Liver (tissue), 9 donors: ENCODE data around the gene DDX1. TPM values are rescaled to one million over a fixed set of nuclear protein-coding genes. Genes with fewer than 3 reads are reported as not detected.

Experiments
- DNase-seq: peaks from one replicate; pipeline ENCODE4 v3.0.0-alpha.2; 2017; ENCODE audit warnings: low spot score
- H3K27ac ChIP-seq, 2 donors: one replicate each; pipeline ENCODE4 v1.7.0; 2013; ENCODE audit warnings: inconsistent platforms in 2 of 2, low read length in 2 of 2, control low read depth in 1 of 2, low read depth in 1 of 2, mild to moderate bottlenecking in 1 of 2
- H3K27me3 ChIP-seq, 4 donors: one replicate each; pipeline versions ENCODE4 v1.6.1 to v1.7.0; 2013; ENCODE audit warnings: low read length in 3 of 4, inconsistent platforms in 1 of 4, mild to moderate bottlenecking in 1 of 4, moderate library complexity in 1 of 4; ENCODE audit not compliant: control insufficient read depth in 4 of 4, insufficient read depth in 4 of 4
- H3K36me3 ChIP-seq, 4 donors: one replicate each; pipeline versions ENCODE4 v1.6.1 to v1.7.0; 2013; ENCODE audit warnings: low read length in 3 of 4, mild to moderate bottlenecking in 3 of 4, low read depth in 1 of 4, moderate library complexity in 1 of 4; ENCODE audit not compliant: control insufficient read depth in 4 of 4, insufficient read depth in 3 of 4
- H3K4me1 ChIP-seq, 4 donors: one replicate each; pipeline versions ENCODE4 v1.6.1 to v1.7.0; 2013; ENCODE audit warnings: low read length in 3 of 4, mild to moderate bottlenecking in 3 of 4, moderate library complexity in 1 of 4; ENCODE audit not compliant: control insufficient read depth in 4 of 4, insufficient read depth in 4 of 4
- H3K4me3 ChIP-seq, 3 donors: one replicate each; pipeline versions ENCODE4 v1.6.1 to v1.7.0; 2013; ENCODE audit warnings: low read length in 3 of 3, control low read depth in 1 of 3, low read depth in 1 of 3, mild to moderate bottlenecking in 1 of 3
- H3K9ac ChIP-seq, 2 donors: one replicate each; pipeline ENCODE4 v1.7.0; 2013; ENCODE audit warnings: low read length in 2 of 2, mild to moderate bottlenecking in 2 of 2, moderate library complexity in 2 of 2, control low read depth in 1 of 2, low read depth in 1 of 2
- H3K9me3 ChIP-seq, 4 donors: one replicate each; pipeline versions ENCODE4 v1.6.1 to v1.7.0; 2013; ENCODE audit warnings: low read length in 3 of 4; ENCODE audit not compliant: control insufficient read depth in 4 of 4
- EGR1 ChIP-seq, 2 donors: IDR thresholded peaks; 2 replicates each; pipeline ENCODE4 v1.6.1; 2016 to 2018; ENCODE audit warnings: antibody characterized with exemption in 2 of 2, low read depth in 2 of 2
- FOXA1 ChIP-seq: IDR thresholded peaks from 2 replicates; pipeline ENCODE4 v1.6.1; 2016; ENCODE audit warnings: antibody characterized with exemption
- FOXA2 ChIP-seq: IDR thresholded peaks from 2 replicates; pipeline ENCODE4 v1.6.1; 2016; ENCODE audit warnings: antibody characterized with exemption
- GABPA ChIP-seq, 2 donors: IDR thresholded peaks in 1 of 2; conservative IDR thresholded peaks in 1 of 2; 2 replicates each; pipeline ENCODE4 v1.6.1; 2016; ENCODE audit warnings: antibody characterized with exemption in 2 of 2, mild to moderate bottlenecking in 1 of 2, moderate library complexity in 1 of 2
- HNF4A ChIP-seq, 2 donors: conservative IDR thresholded peaks; 2 replicates each; pipeline ENCODE4 v1.6.1; 2016; ENCODE audit warnings: antibody characterized with exemption in 2 of 2, mild to moderate bottlenecking in 2 of 2
- HNF4G ChIP-seq: IDR thresholded peaks from 2 replicates; pipeline ENCODE4 v1.6.1; 2016; ENCODE audit warnings: antibody characterized with exemption
- JUND ChIP-seq, 2 donors: IDR thresholded peaks; 2 replicates each; pipeline ENCODE4 v1.6.1; 2016; ENCODE audit warnings: antibody characterized with exemption in 2 of 2
- NR2F2 ChIP-seq: IDR thresholded peaks from 2 replicates; pipeline ENCODE4 v1.6.1; 2016; ENCODE audit warnings: antibody characterized with exemption
- RAD21 ChIP-seq, 2 donors: IDR thresholded peaks; 2 replicates each; pipeline ENCODE4 v1.6.1; 2016; ENCODE audit warnings: antibody characterized with exemption in 2 of 2, mild to moderate bottlenecking in 2 of 2
- RXRA ChIP-seq, 2 donors: IDR thresholded peaks; 2 replicates each; pipeline ENCODE4 v1.6.1; 2017 to 2018; ENCODE audit warnings: antibody characterized with exemption in 2 of 2, mild to moderate bottlenecking in 1 of 2
- SP1 ChIP-seq: IDR thresholded peaks from 2 replicates; pipeline ENCODE4 v1.6.1; 2018; ENCODE audit warnings: antibody characterized with exemption, mild to moderate bottlenecking
- TAF1 ChIP-seq: conservative IDR thresholded peaks from 2 replicates; pipeline ENCODE4 v1.6.1; 2016; ENCODE audit warnings: antibody characterized with exemption, mild to moderate bottlenecking
- YY1 ChIP-seq: IDR thresholded peaks from 2 replicates; pipeline ENCODE4 v1.6.1; 2016; ENCODE audit warnings: antibody characterized with exemption, mild to moderate bottlenecking
- WGBS: extraction: QIAGEN DNeasy Blood & Tissue Kit; methylation state at CpG from one replicate; pipeline ENCODE4 v1.1.7; 2013; 5-methylcytosine and 5-hydroxymethylcytosine counted together
- polyA plus RNA-seq, 2 donors: library from polyadenylated mRNA; stranded (reverse) in 1 of 2; unstranded in 1 of 2; fragments of 200-250 nt in 1 of 2; fragments of >200 nt in 1 of 2; fragmentation: Nextera tagmentation in 1 of 2; extraction: Ambion mirVana in 1 of 2; gene quantifications; one replicate each; pipeline versions ENCODE4 v1.2.1 to v1.2.3, GENCODE V29; 2013 to 2015
- total RNA-seq, 2 donors: library from RNA; depleted of rRNA; stranded (reverse); fragments of >200 nt; gene quantifications; one replicate each; pipeline ENCODE4 v1.2.3, GENCODE V29; 2014
- TF ChIP-seq, protein P1 (sequence below): IDR thresholded peaks from 2 replicates; pipeline ENCODE4 v1.6.1; 2016; ENCODE audit warnings: antibody characterized with exemption
- TF ChIP-seq, protein P2 (sequence below): fragments of 150-350 bp; IDR thresholded peaks from 2 replicates; pipeline ENCODE4 v1.5.1; 2017; ENCODE audit warnings: improper control_type of control experiment, low read depth, low read length; ENCODE audit not compliant: missing input control
- TF ChIP-seq, protein P3 (sequence below): IDR thresholded peaks from 2 replicates; pipeline ENCODE4 v1.6.1; 2016; ENCODE audit warnings: antibody characterized with exemption
- TF ChIP-seq, protein P4 (sequence below): IDR thresholded peaks from 2 replicates; pipeline ENCODE4 v1.6.1; 2016; ENCODE audit warnings: antibody characterized with exemption, mild to moderate bottlenecking
- TF ChIP-seq, protein P5 (sequence below): IDR thresholded peaks from 2 replicates; pipeline ENCODE4 v1.6.1; 2016; ENCODE audit warnings: antibody characterized with exemption
- donor health status: healthy.
- donor health status: healthy.
- donor health status: healthy.
- donor health status: healthy.
- donor health status: healthy.

Gene DDX1
- total and polyA plus RNA-seq, 4 donors: 31.7 to 43.9 (median 38.8) TPM

DNA sequence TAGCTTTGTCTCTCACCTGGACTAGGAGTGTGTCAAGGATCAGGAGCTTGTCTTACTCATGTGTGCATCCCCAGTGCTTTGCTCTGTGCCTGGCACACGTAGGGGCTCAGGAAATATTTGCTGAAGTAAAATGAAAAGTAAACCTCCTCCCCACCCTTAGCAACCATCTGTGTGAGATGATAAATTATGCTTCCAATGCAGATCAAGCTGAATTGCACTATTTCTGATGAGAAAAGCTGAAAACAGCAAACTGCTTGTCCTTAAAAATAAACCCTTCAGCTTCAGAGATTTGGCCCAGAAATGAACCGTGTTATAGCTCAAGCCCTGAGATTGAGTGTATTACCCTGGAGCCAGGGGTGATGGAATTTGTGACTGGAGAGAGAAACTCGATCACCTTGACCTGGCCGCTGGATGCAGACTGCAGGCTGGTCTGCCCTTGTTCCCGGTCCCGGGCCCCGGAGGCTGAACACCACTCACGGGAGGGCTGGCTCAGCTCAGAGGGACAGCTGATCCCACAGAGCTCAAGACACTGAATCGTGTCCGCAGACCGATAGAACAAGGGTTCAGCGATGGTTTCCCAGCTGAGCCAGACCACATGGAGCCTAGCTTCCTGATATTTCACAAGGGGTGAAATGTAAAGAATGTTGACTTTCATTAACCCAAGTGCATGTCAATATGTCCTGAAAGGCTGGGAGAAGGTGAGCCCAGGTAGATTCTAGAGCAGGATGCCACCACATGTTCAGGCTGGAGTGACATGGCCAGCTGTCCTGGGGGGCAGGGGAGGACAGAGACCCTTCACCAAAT lies 50.5 kb downstream of the DDX1 start:
- no peak overlapping the region for H3K4me3 ChIP-seq
- no peak overlapping the region for H3K27ac ChIP-seq
- H3K4me1 ChIP-seq: peaks cover 0 to 3% (median 2%) of the 10 kb centered on the region in 4 donors
- no peaks in the 10 kb centered on the region for H3K9me3 ChIP-seq
- no peak overlapping the region for H3K9ac ChIP-seq
- DNase-seq: no peak
- TF ChIP-seq JUND (IDR thresholded peaks at IDR 0.05) (no peak), TAF1 (no peak), RAD21 (IDR thresholded peaks at IDR 0.05) (no peak), YY1 (no peak), GABPA (IDR thresholded peaks at IDR 0.05 in 1 of 2, conservative IDR thresholded peaks at IDR 0.05 in 1 of 2) (no peak), SP1 (no peak), RXRA (IDR thresholded peaks at IDR 0.05) (no peak), HNF4A (conservative IDR thresholded peaks at IDR 0.05) (no peak), NR2F2 (no peak)
- TF ChIP-seq, protein P1, sequence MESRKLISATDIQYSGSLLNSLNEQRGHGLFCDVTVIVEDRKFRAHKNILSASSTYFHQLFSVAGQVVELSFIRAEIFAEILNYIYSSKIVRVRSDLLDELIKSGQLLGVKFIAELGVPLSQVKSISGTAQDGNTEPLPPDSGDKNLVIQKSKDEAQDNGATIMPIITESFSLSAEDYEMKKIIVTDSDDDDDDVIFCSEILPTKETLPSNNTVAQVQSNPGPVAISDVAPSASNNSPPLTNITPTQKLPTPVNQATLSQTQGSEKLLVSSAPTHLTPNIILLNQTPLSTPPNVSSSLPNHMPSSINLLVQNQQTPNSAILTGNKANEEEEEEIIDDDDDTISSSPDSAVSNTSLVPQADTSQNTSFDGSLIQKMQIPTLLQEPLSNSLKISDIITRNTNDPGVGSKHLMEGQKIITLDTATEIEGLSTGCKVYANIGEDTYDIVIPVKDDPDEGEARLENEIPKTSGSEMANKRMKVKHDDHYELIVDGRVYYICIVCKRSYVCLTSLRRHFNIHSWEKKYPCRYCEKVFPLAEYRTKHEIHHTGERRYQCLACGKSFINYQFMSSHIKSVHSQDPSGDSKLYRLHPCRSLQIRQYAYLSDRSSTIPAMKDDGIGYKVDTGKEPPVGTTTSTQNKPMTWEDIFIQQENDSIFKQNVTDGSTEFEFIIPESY: no peak
- no peaks in the 10 kb centered on the region for H3K36me3 ChIP-seq
- WGBS: 77% methylated on average over 12 of the region's 12 CpGs
- no peaks in the 10 kb centered on the region for H3K27me3 ChIP-seq

DNA sequence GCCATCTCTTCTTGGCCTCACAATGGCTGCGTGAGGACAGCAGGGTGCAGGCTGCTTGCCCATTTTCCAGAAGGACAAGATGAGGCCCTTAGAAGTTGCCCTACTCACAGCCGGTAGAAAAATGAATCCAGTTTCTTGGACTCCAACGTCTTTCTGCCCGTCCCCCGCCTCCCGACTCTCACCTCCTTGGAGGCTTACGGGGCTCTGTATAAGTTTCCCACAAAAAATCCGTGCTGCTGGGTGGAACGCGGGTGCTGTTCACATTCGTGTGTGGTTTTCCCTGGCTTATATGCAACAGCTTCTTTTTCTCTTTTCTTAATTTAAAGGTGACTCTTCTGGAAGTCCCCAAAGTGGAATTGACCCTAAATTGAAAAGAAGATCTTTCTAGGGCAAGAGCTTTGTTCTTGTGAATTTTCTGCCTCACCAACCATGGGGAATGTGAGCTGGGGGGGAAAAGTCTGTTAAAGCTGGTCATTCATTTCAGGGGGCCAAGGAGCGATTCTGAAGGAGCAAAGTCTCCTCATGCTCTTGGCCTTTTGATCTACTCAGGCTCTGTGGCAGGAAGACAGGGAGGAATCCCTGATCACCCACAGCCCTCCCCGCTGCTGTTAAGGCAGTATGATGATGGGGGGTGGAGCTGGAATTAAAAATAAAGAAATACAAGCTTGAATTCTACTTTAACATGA lies 51.3 kb downstream of the DDX1 start:
- DNase-seq: no peak
- TF ChIP-seq JUND (IDR thresholded peaks at IDR 0.05) (no peak), RXRA (IDR thresholded peaks at IDR 0.05) (no peak), NR2F2 (no peak), HNF4G (no peak), FOXA2 (no peak), YY1 (no peak), HNF4A (conservative IDR thresholded peaks at IDR 0.05) (no peak), EGR1 (IDR thresholded peaks at IDR 0.05; ENCODE audit: low read depth in 2 of 2) (no peak), GABPA (IDR thresholded peaks at IDR 0.05 in 1 of 2, conservative IDR thresholded peaks at IDR 0.05 in 1 of 2) (no peak), RAD21 (IDR thresholded peaks at IDR 0.05) (no peak), TAF1 (no peak), FOXA1 (no peak), SP1 (no peak)
- TF ChIP-seq, protein P2, sequence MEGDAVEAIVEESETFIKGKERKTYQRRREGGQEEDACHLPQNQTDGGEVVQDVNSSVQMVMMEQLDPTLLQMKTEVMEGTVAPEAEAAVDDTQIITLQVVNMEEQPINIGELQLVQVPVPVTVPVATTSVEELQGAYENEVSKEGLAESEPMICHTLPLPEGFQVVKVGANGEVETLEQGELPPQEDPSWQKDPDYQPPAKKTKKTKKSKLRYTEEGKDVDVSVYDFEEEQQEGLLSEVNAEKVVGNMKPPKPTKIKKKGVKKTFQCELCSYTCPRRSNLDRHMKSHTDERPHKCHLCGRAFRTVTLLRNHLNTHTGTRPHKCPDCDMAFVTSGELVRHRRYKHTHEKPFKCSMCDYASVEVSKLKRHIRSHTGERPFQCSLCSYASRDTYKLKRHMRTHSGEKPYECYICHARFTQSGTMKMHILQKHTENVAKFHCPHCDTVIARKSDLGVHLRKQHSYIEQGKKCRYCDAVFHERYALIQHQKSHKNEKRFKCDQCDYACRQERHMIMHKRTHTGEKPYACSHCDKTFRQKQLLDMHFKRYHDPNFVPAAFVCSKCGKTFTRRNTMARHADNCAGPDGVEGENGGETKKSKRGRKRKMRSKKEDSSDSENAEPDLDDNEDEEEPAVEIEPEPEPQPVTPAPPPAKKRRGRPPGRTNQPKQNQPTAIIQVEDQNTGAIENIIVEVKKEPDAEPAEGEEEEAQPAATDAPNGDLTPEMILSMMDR: no peak
- TF ChIP-seq, protein P3, sequence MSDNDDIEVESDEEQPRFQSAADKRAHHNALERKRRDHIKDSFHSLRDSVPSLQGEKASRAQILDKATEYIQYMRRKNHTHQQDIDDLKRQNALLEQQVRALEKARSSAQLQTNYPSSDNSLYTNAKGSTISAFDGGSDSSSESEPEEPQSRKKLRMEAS: no peak
- TF ChIP-seq, protein P1: no peak
- TF ChIP-seq, protein P4, sequence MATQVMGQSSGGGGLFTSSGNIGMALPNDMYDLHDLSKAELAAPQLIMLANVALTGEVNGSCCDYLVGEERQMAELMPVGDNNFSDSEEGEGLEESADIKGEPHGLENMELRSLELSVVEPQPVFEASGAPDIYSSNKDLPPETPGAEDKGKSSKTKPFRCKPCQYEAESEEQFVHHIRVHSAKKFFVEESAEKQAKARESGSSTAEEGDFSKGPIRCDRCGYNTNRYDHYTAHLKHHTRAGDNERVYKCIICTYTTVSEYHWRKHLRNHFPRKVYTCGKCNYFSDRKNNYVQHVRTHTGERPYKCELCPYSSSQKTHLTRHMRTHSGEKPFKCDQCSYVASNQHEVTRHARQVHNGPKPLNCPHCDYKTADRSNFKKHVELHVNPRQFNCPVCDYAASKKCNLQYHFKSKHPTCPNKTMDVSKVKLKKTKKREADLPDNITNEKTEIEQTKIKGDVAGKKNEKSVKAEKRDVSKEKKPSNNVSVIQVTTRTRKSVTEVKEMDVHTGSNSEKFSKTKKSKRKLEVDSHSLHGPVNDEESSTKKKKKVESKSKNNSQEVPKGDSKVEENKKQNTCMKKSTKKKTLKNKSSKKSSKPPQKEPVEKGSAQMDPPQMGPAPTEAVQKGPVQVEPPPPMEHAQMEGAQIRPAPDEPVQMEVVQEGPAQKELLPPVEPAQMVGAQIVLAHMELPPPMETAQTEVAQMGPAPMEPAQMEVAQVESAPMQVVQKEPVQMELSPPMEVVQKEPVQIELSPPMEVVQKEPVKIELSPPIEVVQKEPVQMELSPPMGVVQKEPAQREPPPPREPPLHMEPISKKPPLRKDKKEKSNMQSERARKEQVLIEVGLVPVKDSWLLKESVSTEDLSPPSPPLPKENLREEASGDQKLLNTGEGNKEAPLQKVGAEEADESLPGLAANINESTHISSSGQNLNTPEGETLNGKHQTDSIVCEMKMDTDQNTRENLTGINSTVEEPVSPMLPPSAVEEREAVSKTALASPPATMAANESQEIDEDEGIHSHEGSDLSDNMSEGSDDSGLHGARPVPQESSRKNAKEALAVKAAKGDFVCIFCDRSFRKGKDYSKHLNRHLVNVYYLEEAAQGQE: no peak
- TF ChIP-seq, protein P5, sequence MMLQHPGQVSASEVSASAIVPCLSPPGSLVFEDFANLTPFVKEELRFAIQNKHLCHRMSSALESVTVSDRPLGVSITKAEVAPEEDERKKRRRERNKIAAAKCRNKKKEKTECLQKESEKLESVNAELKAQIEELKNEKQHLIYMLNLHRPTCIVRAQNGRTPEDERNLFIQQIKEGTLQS: no peak
- Histone ChIP-seq H3K4me1 (peaks cover 0 to 3% (median 2%) of the 10 kb centered on the region in 4 donors), H3K9ac (no peak overlapping the region), H3K4me3 (no peak overlapping the region), H3K9me3 (no peaks in the 10 kb centered on the region), H3K36me3 (no peaks in the 10 kb centered on the region), H3K27ac (no peak overlapping the region), H3K27me3 (no peaks in the 10 kb centered on the region)
- WGBS: 97% methylated on average over 13 of the region's 13 CpGs
